ENCODE data around the gene AMBP.

Gene AMBP

DNA sequence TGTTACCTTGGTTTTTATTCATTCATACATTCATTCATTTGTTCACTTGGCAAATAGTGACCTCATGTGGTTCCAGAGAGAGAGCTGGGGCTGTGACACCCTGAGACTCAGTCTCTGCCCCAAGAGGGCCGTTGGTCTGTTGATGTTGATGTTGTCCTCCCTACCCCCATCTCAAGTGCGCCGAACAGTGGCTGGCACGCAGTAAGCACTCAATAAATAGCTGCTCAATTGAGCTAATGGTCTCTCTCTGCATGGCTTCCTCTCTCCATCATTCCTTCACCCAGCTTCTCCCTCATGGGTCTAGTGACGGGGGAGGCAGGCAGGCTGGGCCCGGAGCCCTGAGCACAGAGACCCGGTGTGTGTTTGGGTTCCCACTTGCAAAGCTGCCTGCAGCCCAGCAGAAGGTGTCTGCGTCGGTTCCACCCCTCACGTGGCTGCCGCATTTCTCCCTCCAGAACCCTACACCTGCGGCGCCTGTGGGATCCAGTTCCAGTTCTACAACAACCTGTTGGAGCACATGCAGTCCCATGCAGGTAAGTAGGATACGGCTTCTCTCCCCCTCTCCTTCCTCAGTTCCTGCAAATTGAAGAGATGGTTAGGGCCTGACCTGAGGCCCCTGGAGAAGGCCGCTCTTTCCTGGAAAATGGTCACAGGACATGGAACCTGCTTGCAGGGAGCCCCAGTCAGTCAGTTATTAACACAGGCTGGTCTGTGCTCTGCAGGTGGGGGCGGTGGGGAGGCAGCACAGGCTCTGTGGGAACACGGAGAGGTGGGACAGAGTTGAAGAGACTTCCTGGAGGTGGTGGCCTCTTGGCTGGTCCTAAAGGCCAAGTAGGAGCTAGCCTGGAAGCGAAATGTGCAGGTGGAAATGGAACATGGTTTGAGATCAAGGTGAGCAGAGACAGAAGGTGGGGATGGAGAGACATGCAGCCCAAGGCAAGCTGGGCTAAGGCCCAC is 42.0 kb downstream of the AMBP start:
- DNase-seq (ENCODE audit: extremely low spot score, insufficient read length, low read depth) (no peak), FAIRE-seq (no peak)

DNA sequence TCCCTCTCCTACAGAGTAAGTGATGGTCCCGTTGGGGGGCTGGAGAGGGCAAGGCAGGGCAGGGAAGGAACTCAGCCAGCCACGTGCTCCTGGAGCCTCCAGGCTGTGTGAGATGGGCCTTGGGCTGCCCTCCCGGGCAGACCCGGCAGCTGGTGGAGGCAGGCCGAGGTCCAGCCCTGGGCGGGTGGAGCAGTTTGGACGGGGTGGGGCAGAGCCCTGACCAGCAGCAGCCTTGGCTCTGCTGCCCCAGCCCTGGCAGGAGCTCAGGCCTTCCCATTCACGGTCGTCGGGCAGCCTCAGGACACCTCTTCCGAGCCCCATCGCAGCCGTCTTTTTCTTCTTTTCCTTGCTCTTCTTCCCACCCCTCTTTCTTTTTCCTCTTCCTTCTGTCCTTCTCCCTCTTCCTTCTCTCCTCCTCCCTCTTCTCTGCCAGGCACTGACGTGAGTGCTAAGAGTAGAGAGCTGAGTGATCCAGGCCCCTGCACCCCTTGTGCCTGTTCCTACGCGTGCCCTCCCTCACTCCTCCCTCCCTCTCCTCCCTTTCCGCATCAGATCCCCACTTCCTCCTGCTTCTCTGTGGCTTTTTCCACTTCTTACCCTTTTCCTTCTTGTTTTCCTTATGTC is 42.8 kb downstream of the AMBP start:
- DNase-seq (ENCODE audit: extremely low spot score, insufficient read length, low read depth) (no peak), FAIRE-seq (no peak)

DNA sequence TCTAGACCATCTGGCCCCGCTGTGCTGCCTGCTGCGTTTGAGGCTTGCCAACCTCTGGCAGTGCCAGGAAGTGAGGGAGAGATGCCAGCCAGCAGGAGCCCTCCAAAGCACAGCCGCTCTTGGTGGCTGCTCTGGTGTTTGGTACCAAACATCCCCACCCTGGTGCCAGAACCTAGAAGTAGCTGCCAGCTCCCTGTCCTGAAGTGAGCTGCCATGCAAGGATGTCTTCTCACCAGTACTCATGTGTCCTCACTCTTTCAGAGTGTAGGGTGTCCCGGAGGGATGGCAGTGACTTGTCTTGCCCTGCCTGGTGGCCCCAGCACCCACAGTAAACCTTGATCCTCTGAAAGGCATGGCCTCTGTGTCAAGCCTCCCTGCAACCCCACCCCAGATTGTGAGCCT is 43.4 kb downstream of the AMBP start:
- FAIRE-seq: no peak
- no peak for DNase-seq (ENCODE audit: extremely low spot score, insufficient read length, low read depth)

DNA sequence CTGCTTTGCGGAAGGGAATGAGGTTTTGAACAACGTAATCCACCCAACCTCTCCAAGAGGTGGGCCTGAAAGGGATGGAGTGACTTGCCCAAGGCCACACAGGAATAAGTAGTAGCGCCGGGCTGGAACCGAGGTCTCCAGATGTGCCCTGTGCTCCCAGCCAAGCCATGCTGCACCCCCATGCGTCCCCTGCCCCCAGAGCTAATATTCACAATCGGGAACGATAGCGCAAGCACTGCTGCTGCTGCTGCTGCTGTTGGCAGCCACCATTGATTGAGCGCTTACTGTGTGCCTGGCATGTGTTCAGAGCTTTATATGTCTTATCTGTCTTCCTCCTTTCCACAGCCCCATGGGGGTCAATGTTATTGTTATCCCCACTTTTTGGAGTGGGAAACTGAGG is 43.9 kb downstream of the AMBP start:
- FAIRE-seq (no peak), DNase-seq (ENCODE audit: extremely low spot score, insufficient read length, low read depth) (no peak)

DNA sequence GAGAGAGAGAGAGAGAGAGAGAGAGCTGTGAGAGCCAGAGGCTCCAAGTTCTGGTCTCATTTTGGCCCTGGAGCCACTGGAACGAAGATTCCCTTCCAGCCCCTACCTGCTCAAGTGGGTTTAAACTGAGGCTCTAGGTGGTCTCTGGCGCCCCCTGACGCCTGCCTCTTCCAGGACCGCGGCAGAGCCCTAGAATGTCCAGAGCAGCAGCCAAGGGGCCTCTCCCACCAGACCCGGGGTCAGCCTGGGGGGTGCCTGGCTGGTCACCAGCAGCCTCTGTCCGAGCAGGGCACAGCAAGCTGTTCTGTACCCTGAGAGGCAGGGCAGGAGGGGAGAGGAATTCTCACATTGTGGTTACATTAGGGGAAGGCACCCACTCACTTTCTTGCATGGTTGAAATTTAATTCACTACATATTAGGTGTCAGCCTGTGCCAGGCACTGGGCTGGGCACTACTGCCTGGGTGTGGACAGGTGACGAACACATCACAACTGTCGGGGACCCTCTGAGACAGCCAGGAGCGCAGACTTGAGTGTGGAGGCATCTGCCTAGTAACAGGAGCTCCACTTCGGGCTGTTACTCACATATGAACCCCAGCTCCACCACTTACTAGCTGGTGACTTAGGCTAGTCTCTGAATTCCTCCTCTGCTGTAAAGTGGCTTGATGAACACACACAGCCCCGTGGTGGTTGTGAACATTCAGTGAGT is 44.5 kb downstream of the AMBP start:
- FAIRE-seq: no peak
- DNase-seq (ENCODE audit: extremely low spot score, insufficient read length, low read depth): no peak

DNA sequence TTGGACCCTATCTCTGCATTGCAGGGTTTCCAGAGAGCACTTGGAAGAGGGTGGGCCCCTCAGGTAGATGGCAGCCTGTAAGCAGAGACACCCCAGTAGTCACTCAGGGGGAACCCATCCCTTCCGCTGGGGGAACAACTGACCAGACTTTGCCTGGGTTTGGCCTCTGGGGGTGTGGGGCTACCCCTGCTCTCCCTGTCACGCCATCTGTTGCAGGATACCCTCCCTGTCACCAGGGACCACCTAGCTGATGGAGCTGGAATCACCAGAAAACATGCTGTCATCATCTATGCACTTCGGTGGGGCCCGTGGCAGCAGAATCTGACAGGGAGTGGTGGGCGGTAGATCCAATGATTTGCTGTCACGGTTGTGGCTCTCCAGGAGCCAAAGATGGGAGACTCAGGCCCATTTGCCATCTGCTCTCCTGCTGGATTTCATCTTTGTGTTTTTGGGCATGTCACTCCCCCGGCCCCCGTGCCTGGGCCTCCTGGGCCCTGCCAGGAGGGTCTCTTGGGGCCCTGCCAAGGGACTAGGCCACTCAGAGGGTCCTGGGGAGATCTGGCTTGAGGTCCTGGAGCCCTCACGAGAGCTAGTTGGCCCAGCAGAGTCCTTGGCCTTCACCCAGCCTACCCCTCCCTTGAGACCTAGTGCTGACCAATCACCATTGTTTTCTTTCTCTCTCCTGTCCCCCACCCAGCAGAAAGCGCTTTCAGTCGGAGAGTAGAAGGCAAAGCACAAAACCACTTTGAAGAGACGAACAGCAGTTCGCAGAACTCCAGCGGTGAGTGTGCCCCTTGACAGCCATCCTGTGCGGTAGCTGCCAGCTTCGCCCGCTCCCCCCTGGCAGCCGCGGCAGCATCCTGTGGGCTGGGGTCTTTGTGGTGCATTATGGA is 45.9 kb downstream of the AMBP start:
- DNase-seq (ENCODE audit: extremely low spot score, insufficient read length, low read depth): no peak
- no peak for FAIRE-seq

DNA sequence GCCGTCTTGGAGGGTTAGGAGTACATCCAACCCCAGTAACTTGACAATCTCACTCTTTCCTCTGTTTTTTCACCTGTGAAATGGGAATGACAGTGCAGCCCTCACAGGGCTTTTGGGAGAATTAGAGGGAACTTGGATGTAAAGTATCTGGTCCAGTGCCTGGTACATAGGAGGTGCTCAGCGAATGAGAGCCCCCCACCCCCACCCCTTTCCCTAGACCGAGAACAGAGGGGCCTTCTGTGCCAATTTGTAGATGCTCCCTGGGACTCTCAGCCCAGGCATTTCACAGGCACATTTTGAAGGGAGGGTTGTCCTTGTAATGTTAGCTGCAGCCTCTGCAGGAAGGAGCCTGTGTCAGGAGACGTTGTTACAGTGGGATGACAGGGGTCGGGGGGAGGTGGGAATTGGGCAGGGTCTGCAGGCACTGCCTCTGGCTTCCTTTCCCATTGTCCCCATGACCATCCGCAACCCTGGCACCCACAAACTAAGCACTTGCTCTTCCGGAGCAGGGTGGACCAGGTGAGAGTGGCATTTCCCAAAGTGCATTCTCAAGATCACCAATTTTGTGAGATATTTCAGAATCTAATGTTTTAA is 47.0 kb downstream of the AMBP start:
- DNase-seq (ENCODE audit: extremely low spot score, insufficient read length, low read depth): no peak
- no peak for FAIRE-seq

DNA sequence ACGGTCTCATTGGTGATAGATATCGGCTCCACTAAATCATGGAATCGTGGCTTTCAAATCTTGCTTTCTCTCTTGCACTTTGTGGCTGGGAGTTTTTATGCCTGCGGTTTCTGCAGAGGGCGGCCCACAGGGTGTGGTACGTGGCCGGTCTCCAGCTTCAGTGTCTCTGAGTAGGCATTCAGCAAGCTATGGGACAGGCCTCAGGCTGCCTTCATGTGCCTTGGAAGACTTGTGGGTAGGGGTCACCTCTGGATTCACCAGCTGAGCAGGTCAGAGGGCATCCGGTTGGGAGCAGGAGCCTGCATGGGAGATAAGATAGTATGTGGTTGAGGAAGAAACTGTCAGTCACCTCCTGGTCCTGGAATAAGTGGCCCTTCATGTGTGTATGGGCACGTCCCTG is 47.7 kb downstream of the AMBP start:
- DNase-seq (ENCODE audit: extremely low spot score, insufficient read length, low read depth) (no peak), FAIRE-seq (no peak)

DNA sequence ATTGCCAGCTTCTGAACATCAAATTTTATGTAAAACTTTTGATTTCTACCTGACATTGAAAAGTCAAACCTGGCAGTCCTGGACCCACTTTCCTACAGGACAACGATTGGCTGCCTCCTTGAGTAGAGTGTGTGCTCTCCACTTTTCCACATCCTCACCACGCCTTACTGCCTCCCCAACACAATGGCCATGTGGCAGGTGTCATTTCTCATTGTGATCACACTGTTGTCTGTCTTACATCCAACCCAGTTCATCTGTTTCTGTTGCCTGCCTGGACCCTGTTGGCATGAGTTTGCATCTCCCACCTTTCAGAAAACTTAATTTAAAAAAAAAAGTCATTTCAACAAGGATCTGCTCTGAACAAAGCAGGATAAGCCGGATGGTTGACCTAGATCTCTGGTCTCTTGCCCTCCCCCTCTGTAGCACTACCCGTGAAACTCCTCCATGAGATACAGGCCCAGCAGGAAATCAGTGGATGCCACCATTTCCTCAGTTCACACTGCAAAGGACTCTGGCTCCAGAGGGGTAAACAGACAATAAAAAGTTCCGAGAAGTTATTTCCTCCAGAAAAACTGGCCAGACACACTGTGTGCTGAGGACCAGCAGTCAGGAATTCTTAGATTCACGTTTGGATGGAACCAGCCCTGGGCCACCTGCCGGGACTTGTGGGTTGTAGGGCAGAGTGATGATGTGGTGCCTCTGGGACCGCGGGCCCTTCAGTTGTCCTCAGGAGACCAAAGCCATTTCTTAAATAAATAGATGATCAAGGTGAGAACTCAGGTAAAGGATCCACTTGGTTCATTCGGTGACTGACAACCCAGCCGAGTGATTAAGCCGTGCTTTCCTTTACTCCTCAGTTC is 48.6 kb downstream of the AMBP start:
- DNase-seq (ENCODE audit: extremely low spot score, insufficient read length, low read depth) (no peak), FAIRE-seq (no peak)

DNA sequence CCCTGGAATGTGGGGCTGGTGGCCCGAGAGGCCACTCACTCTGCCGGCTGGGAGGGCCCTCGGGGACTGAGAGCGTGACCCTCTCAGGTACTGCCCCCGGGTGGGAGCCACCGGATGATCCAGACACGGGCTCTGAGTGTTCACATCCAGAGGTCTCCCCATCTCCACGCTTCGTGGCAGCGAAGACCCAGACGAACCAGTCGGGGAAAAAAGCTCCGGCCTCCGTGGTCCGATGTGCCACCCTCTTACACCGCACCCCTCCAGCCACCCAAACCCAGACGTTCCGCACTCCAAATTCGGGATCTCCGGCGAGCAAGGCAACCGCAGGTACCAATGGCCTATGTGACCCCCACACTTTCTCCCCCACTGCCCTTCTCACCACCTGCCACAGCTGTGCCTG is 49.5 kb downstream of the AMBP start:
- DNase-seq (ENCODE audit: extremely low spot score, insufficient read length, low read depth) (no peak), FAIRE-seq (no peak)

DNA sequence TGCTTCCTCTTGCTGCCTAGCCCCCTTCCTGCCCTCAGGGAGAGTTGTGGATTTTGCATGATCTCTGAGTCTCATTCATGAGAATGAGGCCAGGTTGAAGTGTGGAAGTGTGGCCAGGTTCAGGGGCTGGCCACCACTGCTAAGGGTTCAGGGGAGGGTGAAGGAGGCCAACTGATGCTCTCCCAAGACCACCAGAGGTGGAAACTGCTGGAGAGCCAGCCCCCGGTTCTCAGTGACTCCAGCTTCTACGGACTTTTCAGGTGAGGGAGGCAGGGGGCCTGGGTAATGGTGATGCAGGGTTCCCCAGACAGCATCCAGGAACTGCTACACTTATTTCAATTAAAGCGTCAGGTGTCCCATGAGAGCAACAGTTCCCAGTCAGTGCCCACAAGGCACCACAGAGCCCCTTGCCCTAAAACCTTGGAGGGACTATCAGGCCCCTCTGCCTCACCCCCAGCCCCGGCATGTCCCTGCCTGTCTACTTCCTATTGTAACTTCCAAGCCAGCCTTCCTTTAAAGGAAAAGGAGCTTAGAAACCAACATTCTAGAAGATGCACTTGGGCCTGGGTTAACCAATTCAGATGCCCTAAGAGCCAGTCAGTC is 50.1 kb downstream of the AMBP start:
- FAIRE-seq: no peak
- no peak for DNase-seq (ENCODE audit: extremely low spot score, insufficient read length, low read depth)

DNA sequence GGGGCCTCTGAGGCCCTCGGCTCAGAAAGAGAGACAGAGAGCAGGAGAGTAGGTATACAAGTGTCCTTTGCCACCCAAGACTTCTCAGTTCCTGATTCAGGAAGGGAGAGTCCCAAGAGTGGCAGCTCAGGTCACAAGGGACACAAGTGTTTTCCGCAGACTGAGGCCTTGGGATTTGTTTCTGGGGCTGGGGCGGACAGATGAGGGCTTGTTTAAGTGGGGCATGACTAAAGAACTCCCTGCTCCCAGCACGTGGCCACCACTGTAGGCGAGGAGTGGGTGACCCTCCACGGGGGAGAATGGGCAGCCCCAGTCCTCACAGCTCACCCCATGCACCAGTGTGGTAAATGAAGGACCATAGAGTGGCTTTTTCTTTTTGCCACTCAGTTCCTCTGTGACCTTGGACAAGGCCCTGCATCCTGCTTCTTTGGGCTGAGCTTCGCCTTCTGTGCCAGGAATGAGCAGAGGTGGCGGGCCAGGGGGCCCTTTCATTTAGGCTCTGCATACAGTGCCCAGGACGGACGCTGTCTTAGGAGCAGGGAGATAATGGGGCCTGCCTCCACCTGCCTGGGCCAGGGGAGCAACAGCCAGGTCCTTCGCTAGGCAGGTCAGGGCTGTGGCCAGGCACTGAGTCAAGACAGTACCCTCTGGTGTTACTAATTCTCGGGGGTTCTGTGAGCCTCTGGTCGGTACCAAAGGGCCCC is 50.8 kb downstream of the AMBP start:
- DNase-seq (ENCODE audit: extremely low spot score, insufficient read length, low read depth) (no peak), FAIRE-seq (no peak)

DNA sequence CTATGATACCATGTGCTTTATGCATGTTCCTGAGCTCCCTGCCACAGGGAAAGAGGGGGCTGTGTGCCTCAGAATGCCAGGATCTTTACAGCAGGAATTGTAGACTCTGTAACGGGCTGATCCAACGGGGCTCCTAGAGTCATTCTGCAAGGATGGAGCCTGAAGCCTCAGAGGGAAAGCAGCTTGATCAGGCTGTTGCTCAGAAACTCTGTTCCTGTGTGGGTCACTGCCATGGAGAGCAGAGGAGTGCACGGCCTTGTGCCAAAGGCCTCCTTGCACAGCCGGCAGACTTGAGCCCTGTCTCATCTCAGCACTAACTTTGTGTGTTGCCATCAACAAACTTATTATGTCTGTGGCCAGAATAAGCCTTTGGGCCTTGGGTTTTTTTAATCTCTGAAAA is 51.8 kb downstream of the AMBP start:
- FAIRE-seq (no peak), DNase-seq (ENCODE audit: extremely low spot score, insufficient read length, low read depth) (no peak)

DNA sequence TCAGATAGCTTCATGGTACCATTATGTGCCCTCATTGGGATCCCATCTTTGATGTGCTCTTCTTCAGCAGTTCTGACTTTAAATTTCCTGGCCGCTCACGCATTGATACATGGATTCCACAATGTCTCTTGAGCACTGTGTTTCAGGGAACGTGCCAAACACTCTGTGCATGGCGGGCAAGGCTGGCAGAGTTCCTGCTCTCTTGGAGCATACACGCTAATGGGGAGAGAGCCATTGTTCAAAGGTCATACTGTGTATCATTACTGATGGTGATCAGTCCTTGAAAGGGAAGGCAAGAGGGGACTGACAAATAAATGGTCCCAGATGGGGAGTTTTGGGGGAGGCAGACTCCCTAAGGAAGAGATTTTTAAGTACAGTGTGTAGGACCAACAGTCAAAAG is 52.3 kb downstream of the AMBP start:
- FAIRE-seq: no peak

DNA sequence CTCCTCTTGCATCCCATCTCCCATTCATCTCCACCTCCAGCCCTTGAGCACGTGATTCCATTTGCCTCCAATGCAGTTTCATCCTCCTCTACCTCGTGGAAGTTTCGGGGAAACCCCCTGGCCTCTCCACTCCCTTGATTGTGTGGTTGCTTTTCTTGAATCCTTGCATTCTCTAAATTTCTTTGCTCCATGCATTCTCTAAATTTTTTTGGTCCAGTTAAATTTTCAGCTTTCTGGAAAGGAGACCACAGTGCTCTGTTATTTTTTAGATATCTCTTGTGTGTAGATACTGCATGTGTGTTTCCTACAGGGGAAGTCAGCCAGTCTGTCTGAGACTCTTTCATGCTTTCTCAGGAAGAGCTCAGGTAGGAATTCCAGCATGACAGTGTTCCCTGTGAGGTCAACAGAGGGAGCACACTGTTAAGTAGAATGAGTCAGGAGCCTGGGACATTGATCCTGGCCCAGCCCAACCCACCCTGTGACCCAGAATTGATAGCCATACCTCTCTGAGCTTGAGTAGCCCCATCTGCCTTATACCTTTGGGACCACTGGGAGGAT is 52.8 kb downstream of the AMBP start:
- FAIRE-seq: no peak
- no peak for DNase-seq (ENCODE audit: extremely low spot score, insufficient read length, low read depth)

More for the DNA sequence above, 52.3 kb downstream of the AMBP start:
- no peak for DNase-seq (ENCODE audit: extremely low spot score, insufficient read length, low read depth)

DNA sequence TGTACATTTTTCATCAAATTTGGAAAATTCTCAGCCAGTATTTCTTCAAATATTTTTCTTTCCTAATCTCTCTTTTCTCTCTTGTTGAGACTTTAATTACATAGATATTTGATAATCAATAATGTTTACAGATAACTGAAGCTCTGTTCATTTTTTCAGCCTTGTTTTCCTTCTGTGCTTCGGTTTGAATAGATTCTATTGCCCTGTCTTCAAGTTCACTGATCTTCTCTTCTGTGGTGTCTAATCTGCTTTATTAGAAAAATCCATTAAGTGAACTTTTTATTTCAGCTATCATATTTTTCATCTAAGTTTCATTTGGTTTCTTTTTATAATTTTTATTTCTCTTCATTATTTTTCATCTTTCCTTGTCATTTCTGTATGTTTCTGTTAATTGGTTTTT is 54.1 kb downstream of the AMBP start:
- DNase-seq (ENCODE audit: extremely low spot score, insufficient read length, low read depth): no peak
- no peak for FAIRE-seq

DNA sequence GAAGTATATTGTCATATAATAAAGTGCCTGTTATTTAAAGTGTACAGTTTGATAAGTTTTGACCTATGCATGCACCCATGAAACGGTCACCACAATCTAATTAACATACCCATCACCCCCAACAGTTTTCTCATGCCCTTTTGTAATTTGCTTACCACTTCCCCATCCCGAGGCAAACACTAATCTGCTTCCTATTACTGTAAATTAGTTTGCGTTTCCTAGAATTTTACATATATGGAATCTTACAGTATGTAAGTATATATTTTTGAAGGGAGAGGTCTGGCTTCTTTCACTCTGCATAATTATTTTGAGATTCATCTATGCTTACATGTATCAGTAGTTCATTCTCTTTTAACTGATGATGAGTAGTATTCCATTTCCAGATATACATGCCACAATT is 56.5 kb downstream of the AMBP start:
- DNase-seq (ENCODE audit: extremely low spot score, insufficient read length, low read depth) (no peak), FAIRE-seq (no peak)

All from GM18507 (cell line).